SK-N-SH (cell line): Measurements from ENCODE around the gene EML2.

Source experiments
- CTCF ChIP-seq: fragments of 200-600 bp; sonication (generic); IDR thresholded peaks from 2 replicates; pipeline ENCODE4 v1.6.1; 2017; ENCODE audit warnings: antibody characterized with exemption, mild to moderate bottlenecking, moderate library complexity
- EP300 ChIP-seq, 2 experiments: IDR thresholded peaks; 2 replicates each; pipeline versions ENCODE4 v1.4.0 to v1.6.1; 2012; ENCODE audit warnings: borderline replicate concordance in 1 of 2, low read depth in 1 of 2, low read length in 1 of 2
- EZH2phosphoT487 ChIP-seq: fragments of 200-600 bp; sonication (generic); IDR thresholded peaks from 2 replicates; pipeline ENCODE4 v1.6.1; 2017; ENCODE audit warnings: low read depth, mixed run types, mild to moderate bottlenecking, antibody characterized with exemption, moderate library complexity, borderline replicate concordance
- JUND ChIP-seq: IDR thresholded peaks from 2 replicates; pipeline ENCODE4 v1.4.0; 2012
- MAX ChIP-seq: IDR thresholded peaks from 2 replicates; pipeline ENCODE4 v1.4.0; 2012; ENCODE audit warnings: low read depth
- MXI1 ChIP-seq: IDR thresholded peaks from 2 replicates; pipeline ENCODE4 v1.6.1; 2012; ENCODE audit warnings: mild to moderate bottlenecking, low read depth, low read length, improper control_type of control experiment
- POLR2AphosphoS5 ChIP-seq: IDR thresholded peaks from 2 replicates; pipeline ENCODE4 v1.6.1; 2012; ENCODE audit warnings: low read depth, low read length
- RCOR1 ChIP-seq: fragments of 150-350 bp; IDR thresholded peaks from 2 replicates; pipeline ENCODE4 v1.6.1; 2017; ENCODE audit warnings: antibody characterized with exemption, low read length
- SIN3A ChIP-seq: IDR thresholded peaks from 2 replicates; pipeline ENCODE4 v1.6.1; 2012; ENCODE audit warnings: low read depth, mild to moderate bottlenecking, low read length, moderate library complexity, borderline replicate concordance
- TEAD4 ChIP-seq: IDR thresholded peaks from 2 replicates; pipeline ENCODE4 v1.4.0; 2012; ENCODE audit warnings: mild to moderate bottlenecking, borderline replicate concordance; ENCODE audit not compliant: insufficient read depth
- YY1 ChIP-seq: IDR thresholded peaks from 2 replicates; pipeline ENCODE4 v1.4.0; 2012; ENCODE audit warnings: low read depth, mild to moderate bottlenecking

- TF ChIP-seq CTCF (no peak), SIN3A (no peak), TEAD4 (no peak), MXI1 (no peak), EP300 (IDR thresholded peaks at IDR 0.05; ENCODE audit: borderline replicate concordance in 1 of 2, low read depth in 1 of 2, low read length in 1 of 2) (no peak), POLR2AphosphoS5 (no peak), JUND (no peak), MAX (no peak), RCOR1 (no peak), YY1 (no peak), EZH2phosphoT487 (no peak)
Measured at GRCh38 chr19:45560038-45560437, 79.2 kb downstream of the EML2 start.
